HG02981 (cell line): ENCODE data around the gene HOXB3.
"Not testable (repeated sequence)": the region's sequence is repeated elsewhere in the genome, so short reads cannot be mapped to it uniquely, and the experiment has no call there.

ENCODE experiments used
- ATAC-seq: cut with Tn5 transposase; IDR thresholded peaks from one replicate; pipeline ENCODE4 v1.9.1; 2021; ENCODE audit warnings: mild to moderate bottlenecking, moderate library complexity; ENCODE audit not compliant: unreplicated experiment

The HOXB3 gene

GRCh38 chr17:48510761-48511604, 79.1 kb downstream of the HOXB3 start:
- peak; percentile 50 for ATAC-seq

GRCh38 chr17:48510381-48510760, 79.7 kb downstream of the HOXB3 start:
- no peak for ATAC-seq

- ATAC-seq: not testable (repeated sequence)
These were observed 80.3 kb downstream of the HOXB3 start for GRCh38 chr17:48509708-48510107.

GRCh38 chr17:48506246-48506645, 83.8 kb downstream of the HOXB3 start:
- no peak for ATAC-seq

- peak; percentile 87 for ATAC-seq
These were observed 84.3 kb downstream of the HOXB3 start for GRCh38 chr17:48505788-48506187.

GRCh38 chr17:48504953-48505352, 85.1 kb downstream of the HOXB3 start:
- ATAC-seq: no peak

- ATAC-seq: no peak
These were observed 86.3 kb downstream of the HOXB3 start for GRCh38 chr17:48503747-48504146.

- no peak for ATAC-seq
These were observed 87.1 kb downstream of the HOXB3 start for GRCh38 chr17:48502901-48503300.

- no peak for ATAC-seq
These were observed 87.7 kb downstream of the HOXB3 start for GRCh38 chr17:48502312-48502711.

- ATAC-seq: no peak
These were observed 89.3 kb downstream of the HOXB3 start for GRCh38 chr17:48500435-48501426.

- ATAC-seq: no peak
These were observed 90.2 kb downstream of the HOXB3 start for GRCh38 chr17:48499735-48500434.

GRCh38 chr17:48499248-48499647, 90.8 kb downstream of the HOXB3 start:
- ATAC-seq: no peak
